Left renal pelvis (tissue), 4 donors: ENCODE results near the gene SCYL3. TPM values are rescaled to one million over a fixed set of nuclear protein-coding genes. Genes with fewer than 3 reads are reported as not detected.

Experiments used
- DNase-seq, 4 donors: peaks; one replicate each; pipeline ENCODE4 v3.0.0-alpha.2; 2013; ENCODE audit warnings: low read depth in 4 of 4, low spot score in 3 of 4
- polyA plus RNA-seq, 4 donors: library from polyadenylated mRNA; unstranded; fragments of 120-200 nt; gene quantifications; one replicate each; pipeline ENCODE4 v1.2.1, GENCODE V29; 2013; ENCODE audit not compliant: insufficient read length in 4 of 4

Gene SCYL3
- polyA plus RNA-seq, 4 donors: 12.4 to 21.6 (median 19.6) TPM

GRCh38 chr1:169900571-169900970 is 6.9 kb upstream of the SCYL3 start:
- DNase-seq: no peak

GRCh38 chr1:169899519-169900217 is 6.0 kb upstream of the SCYL3 start:
- DNase-seq: no peak

- no peak for DNase-seq
Observed at GRCh38 chr1:169896013-169896412, 2.3 kb upstream of the SCYL3 start.

GRCh38 chr1:169894424-169895145 is 889 bp upstream of the SCYL3 start:
- peak in 1 of 4 donors; percentile 19 for DNase-seq

GRCh38 chr1:169892927-169893644 is 610 bp downstream of the SCYL3 start:
- peak in 3 of 4 donors; percentile 29 to 45 (median 31) for DNase-seq

GRCh38 chr1:169892176-169892926 is 1.3 kb downstream of the SCYL3 start:
- DNase-seq: peak in 1 of 4 donors; percentile 8

GRCh38 chr1:169891539-169891885 is 2.2 kb downstream of the SCYL3 start:
- peak in 1 of 4 donors; percentile 10 for DNase-seq

- peak in 2 of 4 donors; percentile 25 to 41 for DNase-seq
Observed at GRCh38 chr1:169890761-169891538, 2.7 kb downstream of the SCYL3 start.

GRCh38 chr1:169889871-169890270 is 3.8 kb downstream of the SCYL3 start:
- DNase-seq: no peak

GRCh38 chr1:169886931-169887330 is 6.8 kb downstream of the SCYL3 start:
- no peak for DNase-seq

- DNase-seq: no peak
Observed at GRCh38 chr1:169886422-169886821, 7.3 kb downstream of the SCYL3 start.

GRCh38 chr1:169885207-169885606 is 8.5 kb downstream of the SCYL3 start:
- no peak for DNase-seq

- DNase-seq: no peak
Observed at GRCh38 chr1:169884634-169885033, 9.1 kb downstream of the SCYL3 start.

GRCh38 chr1:169882039-169882511 is 11.6 kb downstream of the SCYL3 start:
- no peak for DNase-seq

GRCh38 chr1:169879034-169879840 is 14.5 kb downstream of the SCYL3 start:
- no peak for DNase-seq

GRCh38 chr1:169878498-169878897 is 15.2 kb downstream of the SCYL3 start:
- no peak for DNase-seq

- DNase-seq: no peak
Observed at GRCh38 chr1:169877800-169878491, 15.8 kb downstream of the SCYL3 start.

- DNase-seq: no peak
Observed at GRCh38 chr1:169874229-169874628, 19.5 kb downstream of the SCYL3 start.
